Measurements from ENCODE around the gene TCEAL3. TPM values are rescaled to one million over a fixed set of nuclear protein-coding genes. Genes with fewer than 3 reads are reported as not detected.
"Not testable (repeated sequence)": the region's sequence is repeated elsewhere in the genome, so short reads cannot be mapped to it uniquely, and the experiment has no call there.

TCEAL3 gene
- total RNA-seq, 5 donors from 2014 or later (not counting 1 experiment from before 2014, with no cell fraction given), result 4.3 to 6.8 (median 5.8) TPM

DNA sequence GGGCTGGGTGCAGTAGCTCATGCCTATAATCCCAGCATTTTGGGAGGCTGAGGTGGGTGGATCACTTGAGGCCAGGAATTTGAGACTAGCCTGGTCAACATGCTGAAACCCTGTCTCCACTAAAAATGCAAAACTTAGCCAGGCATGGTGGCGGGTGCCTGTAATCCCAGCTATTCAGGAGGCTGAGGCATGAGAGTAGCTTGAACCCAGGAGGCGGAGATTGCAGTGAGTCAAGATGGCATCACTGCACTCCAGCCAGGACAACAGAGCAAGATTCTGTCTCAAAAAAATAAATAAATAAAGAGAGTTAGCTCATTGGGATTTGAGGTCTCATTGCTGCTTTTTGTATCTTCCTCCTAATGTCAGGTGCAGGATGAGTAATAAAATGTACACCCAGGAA lies 49.3 kb downstream of the TCEAL3 start:
- peaks cover 6 to 30% of the 10 kb centered on the region in 2 donors for H3K27me3 Mint-ChIP-seq
- POLR2A ChIA-PET; H3K4me3 Mint-ChIP-seq; H3K9me3 Mint-ChIP-seq; H3K27ac Mint-ChIP-seq; H3K36me3 Mint-ChIP-seq; H3K27me3 ChIP-seq (replicated peaks in 1 of 2; ENCODE audit: control insufficient read depth in 2 of 2, extremely low read depth in 1 of 2, insufficient read depth in 2 of 2, low read length in 1 of 2); H3K4me1 ChIP-seq (ENCODE audit: control insufficient read depth in 1 of 2, extremely low read depth in 1 of 2, insufficient read depth in 2 of 2, low read length in 2 of 2); H3K9me3 ChIP-seq; ATAC-seq (replicated peaks in 1 of 4); H3K27ac ChIP-seq (ENCODE audit: low read length); H3K4me3 ChIP-seq (ENCODE audit: control insufficient read depth in 1 of 2, extremely low read depth in 1 of 2, low read length in 1 of 2); H3K36me3 ChIP-seq (ENCODE audit: control insufficient read depth in 2 of 2, extremely low read depth in 1 of 2, insufficient read depth in 1 of 2, low read length in 1 of 2); H3K4me1 Mint-ChIP-seq; DNase-seq; CTCF ChIA-PET: not testable (repeated sequence)
- WGBS (ENCODE audit: insufficient coverage), result no CpG with 5 or more reads among the region's 2 CpGs

DNA sequence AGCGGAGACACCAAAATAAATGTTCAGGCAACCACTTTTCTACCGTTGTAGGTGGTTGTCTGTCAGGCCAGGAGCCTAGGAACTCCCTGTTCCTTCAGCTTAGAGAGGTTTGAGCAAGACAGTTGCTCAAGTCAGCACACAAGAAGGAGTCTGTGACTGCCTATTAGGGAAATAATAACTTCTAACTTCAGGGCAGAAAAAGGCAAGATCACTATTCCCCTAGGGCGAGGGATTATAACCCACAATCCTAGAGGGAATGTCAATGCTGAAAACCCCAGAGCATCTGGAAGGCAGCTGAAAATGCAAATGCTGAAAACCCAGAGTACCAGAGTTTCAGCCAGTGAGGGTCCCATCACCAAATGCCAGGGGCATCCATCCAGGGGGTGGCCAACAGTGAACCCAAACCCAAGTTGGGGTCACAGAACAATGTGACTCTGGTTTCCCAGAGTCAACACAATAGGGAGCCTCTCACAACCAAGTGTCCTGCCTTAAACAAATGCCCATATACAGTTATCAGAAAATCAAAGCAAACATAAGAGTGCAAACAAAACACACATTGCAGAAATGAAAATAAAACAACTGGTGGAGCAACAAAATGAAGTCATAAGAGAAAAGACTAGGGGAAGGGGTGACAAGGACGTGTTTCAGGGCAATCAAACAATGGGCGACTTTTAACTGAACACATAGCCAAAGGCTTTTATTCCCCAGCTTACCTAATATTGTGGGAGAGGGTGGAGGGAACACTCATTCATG lies 51.1 kb downstream of the TCEAL3 start:
- peaks cover 0 to 4% (median 0%) of the 10 kb centered on the region in 3 donors for H3K9me3 Mint-ChIP-seq
- Histone ChIP-seq H3K27me3 (replicated peaks in 1 of 2; ENCODE audit: control insufficient read depth in 2 of 2, extremely low read depth in 1 of 2, insufficient read depth in 2 of 2, low read length in 1 of 2) (peaks cover 0 to 1% of the 10 kb centered on the region in 2 experiments), H3K27ac (ENCODE audit: low read length) (no peak overlapping the region), H3K4me1 (ENCODE audit: control insufficient read depth in 1 of 2, extremely low read depth in 1 of 2, insufficient read depth in 2 of 2, low read length in 2 of 2) (peaks cover 0 to 2% of the 10 kb centered on the region in 2 experiments), H3K4me3 (ENCODE audit: control insufficient read depth in 1 of 2, extremely low read depth in 1 of 2, low read length in 1 of 2) (no peak overlapping the region), H3K36me3 (ENCODE audit: control insufficient read depth in 2 of 2, extremely low read depth in 1 of 2, insufficient read depth in 1 of 2, low read length in 1 of 2) (no peaks in the 10 kb centered on the region), H3K9me3 (no peaks in the 10 kb centered on the region)
- peaks cover 11 to 41% of the 10 kb centered on the region in 2 donors for H3K27me3 Mint-ChIP-seq
- ChIA-PET CTCF (no interaction called here), POLR2A (no interaction called here)
- no peak for DNase-seq
- no peak for ATAC-seq (replicated peaks in 1 of 4)
- 100% methylated on average over 1 of the region's 5 CpGs for WGBS (ENCODE audit: insufficient coverage)
- no peaks in the 10 kb centered on the region for H3K36me3 Mint-ChIP-seq
- H3K4me1 Mint-ChIP-seq, result peaks cover 4 to 7% (median 5%) of the 10 kb centered on the region in 3 donors
- no peak overlapping the region for H3K4me3 Mint-ChIP-seq
- H3K27ac Mint-ChIP-seq, result no peak overlapping the region

DNA sequence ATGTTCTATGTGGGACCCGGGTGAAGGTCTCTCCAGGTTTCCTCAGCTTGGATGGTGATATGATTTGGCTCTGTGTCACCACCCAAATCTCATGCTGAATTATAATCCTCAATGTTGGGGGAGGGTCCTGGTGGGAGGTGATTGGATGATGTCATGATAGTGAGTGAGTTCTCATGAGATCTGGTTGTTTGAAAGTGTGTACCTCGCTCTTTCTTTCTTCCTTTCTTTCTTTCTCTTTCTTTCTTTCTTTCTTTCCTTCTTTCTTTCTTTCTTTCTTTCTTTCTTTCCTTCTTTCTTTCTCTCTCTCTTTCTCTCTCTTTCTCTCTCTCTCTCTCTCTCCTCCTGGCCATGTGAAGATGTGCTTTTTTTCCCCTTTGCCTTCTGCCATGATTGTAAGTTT lies 51.7 kb downstream of the TCEAL3 start:
- H3K36me3 ChIP-seq (ENCODE audit: control insufficient read depth in 2 of 2, extremely low read depth in 1 of 2, insufficient read depth in 1 of 2, low read length in 1 of 2); H3K27ac ChIP-seq (ENCODE audit: low read length); CTCF ChIA-PET; DNase-seq; H3K4me3 ChIP-seq (ENCODE audit: control insufficient read depth in 1 of 2, extremely low read depth in 1 of 2, low read length in 1 of 2); POLR2A ChIA-PET; H3K4me3 Mint-ChIP-seq; H3K9me3 ChIP-seq; H3K36me3 Mint-ChIP-seq; H3K27ac Mint-ChIP-seq; ATAC-seq (replicated peaks in 1 of 4); H3K27me3 ChIP-seq (replicated peaks in 1 of 2; ENCODE audit: control insufficient read depth in 2 of 2, extremely low read depth in 1 of 2, insufficient read depth in 2 of 2, low read length in 1 of 2); H3K4me1 ChIP-seq (ENCODE audit: control insufficient read depth in 1 of 2, extremely low read depth in 1 of 2, insufficient read depth in 2 of 2, low read length in 2 of 2); H3K9me3 Mint-ChIP-seq: not testable (repeated sequence)
- H3K4me1 Mint-ChIP-seq, result peaks cover 5 to 13% (median 7%) of the 10 kb centered on the region in 3 donors
- H3K27me3 Mint-ChIP-seq, result peaks cover 15 to 47% of the 10 kb centered on the region in 2 donors
- WGBS (ENCODE audit: insufficient coverage), result no CpG with 5 or more reads among the region's 2 CpGs

Other genes with a start within 250 kb of the TCEAL3 start
- 10 to 100 TPM; 17.7 to 41.5 (median 27.7) TPM for gene BEX3, start 231.4 kb upstream of the TCEAL3 start, total RNA-seq
- gene RAB40A, start 88.5 kb upstream of the TCEAL3 start, total RNA-seq, result under 1 TPM in 3 of 5 donors, not detected in 2; 0.07 to 0.18 (median 0.16) TPM
- 10 to 100 TPM in 2 of 5 donors, 1 to 10 TPM in 3; 9.4 to 12.4 (median 9.4) TPM for gene TCEAL4, start 22.4 kb upstream of the TCEAL3 start, total RNA-seq
- 10 to 100 TPM in 1 of 5 donors, 1 to 10 TPM in 4; 5.0 to 10.0 (median 7.7) TPM for gene TCEAL1, start 21.0 kb downstream of the TCEAL3 start, total RNA-seq
- gene MORF4L2, start 78.7 kb downstream of the TCEAL3 start, total RNA-seq, result 100 to 1,000 TPM in 2 of 5 donors, 10 to 100 TPM in 3; 72.4 to 152 (median 86.9) TPM
- not detected for gene TMEM31, start 102.9 kb downstream of the TCEAL3 start, total RNA-seq
- not detected for gene PLP1, start 168.9 kb downstream of the TCEAL3 start, total RNA-seq
- gene RAB9B, start 224.3 kb downstream of the TCEAL3 start, total RNA-seq, result under 1 TPM; 0.15 to 0.41 (median 0.20) TPM